SK-N-MC (cell line): ENCODE data around the gene BACH1.

Source experiments
- EZH2 ChIP-seq: fragments of 200-600 bp; sonication (generic); IDR thresholded peaks from one replicate; pipeline ENCODE4 v1.6.1; 2017; ENCODE audit warnings: antibody characterized with exemption
- FOXP2 ChIP-seq: optimal IDR thresholded peaks from 2 replicates; pipeline ENCODE3; 2011; ENCODE audit warnings: mild to moderate bottlenecking, moderate library complexity; ENCODE audit not compliant: insufficient read depth; ENCODE audit errors: extremely low read length, control extremely low read depth
- POLR2AphosphoS5 ChIP-seq: IDR thresholded peaks from 2 replicates; pipeline ENCODE4 v1.6.1; 2012; ENCODE audit warnings: mild to moderate bottlenecking, low read depth, low read length, borderline replicate concordance

GRCh38 chr21:29347274-29347681 lies 48.6 kb downstream of the BACH1 start:
- TF ChIP-seq POLR2AphosphoS5 (no peak), EZH2 (no peak), FOXP2 (no peak)
